Transverse colon (tissue), 4 donors: ENCODE measurements around the gene GSK3A. TPM values are rescaled to one million over a fixed set of nuclear protein-coding genes. Genes with fewer than 3 reads are reported as not detected.

Experiments
- DNase-seq: peaks from one replicate; pipeline ENCODE4 v3.0.0-alpha.2; 2019
- H3K27ac ChIP-seq, 4 donors: fragments of 200-600 bp; sonication (generic); 2 replicates each; pipeline ENCODE4 v1.5.1; 2016 to 2018; ENCODE audit warnings: inconsistent platforms in 4 of 4
- H3K27me3 ChIP-seq: fragments of 200-600 bp; sonication (generic); 2 replicates; pipeline ENCODE4 v1.5.1; 2017; ENCODE audit warnings: inconsistent platforms
- H3K36me3 ChIP-seq, 4 donors: fragments of 200-600 bp; sonication (generic); 2 replicates each; pipeline ENCODE4 v1.5.1; 2017 to 2019; ENCODE audit warnings: inconsistent platforms in 4 of 4
- H3K4me1 ChIP-seq, 4 donors: fragments of 200-600 bp; sonication (generic); 2 replicates each; pipeline ENCODE4 v1.5.1; 2017 to 2020; ENCODE audit warnings: inconsistent platforms in 4 of 4
- H3K4me3 ChIP-seq, 4 donors: fragments of 200-600 bp; sonication (generic); 1 replicate in 1 of 4; 2 replicates in 3 of 4; pipeline versions ENCODE4 v1.5.1 to v1.6.1; 2017 to 2019; ENCODE audit warnings: inconsistent platforms in 4 of 4
- H3K9me3 ChIP-seq, 2 donors: fragments of 200-600 bp; sonication (generic); 2 replicates each; pipeline ENCODE4 v1.5.1; 2017 to 2019; ENCODE audit warnings: inconsistent platforms in 2 of 2
- CTCF ChIP-seq, 5 experiments: fragments of 200-600 bp in 3 of 5; fragments of 450-650 bp in 2 of 5; sonication (generic) in 3 of 5; IDR thresholded peaks; 1 replicate in 2 of 5; 2 replicates in 3 of 5; pipeline ENCODE4 v1.5.1; 2016 to 2017; ENCODE audit warnings: antibody characterized with exemption in 5 of 5, inconsistent platforms in 3 of 5, mild to moderate bottlenecking in 2 of 5, moderate library complexity in 1 of 5
- EP300 ChIP-seq: sonication (generic); formaldehyde crosslinking; IDR thresholded peaks from one replicate; pipeline ENCODE4 v1.6.1; 2017; ENCODE audit warnings: antibody characterized with exemption, low read depth
- POLR2A ChIP-seq: fragments of 450-650 bp; IDR thresholded peaks from one replicate; pipeline ENCODE4 v1.6.1; 2016; ENCODE audit warnings: antibody characterized with exemption, mild to moderate bottlenecking, moderate library complexity
- POLR2AphosphoS5 ChIP-seq, 3 donors: sonication (generic); formaldehyde crosslinking; IDR thresholded peaks; one replicate each; pipeline ENCODE4 v1.6.1; 2016; ENCODE audit warnings: antibody characterized with exemption in 3 of 3
- WGBS, 2 donors: methylation state at CpG; one replicate each; pipeline ENCODE4 v1.1.5; 2018; ENCODE audit warnings: low coverage in 1 of 2; 5-methylcytosine and 5-hydroxymethylcytosine counted together
- in situ Hi-C, 4 donors: fragments of 200-750 bp; cut with MboI; loops; one replicate each; pipeline versions ENCODE4 v1.15.0 to v1.15.1; 2017; ENCODE audit warnings: low sequenced_read_pairs in 3 of 4, low pct_ligation_motif_present in 1 of 4, low pct_unique_long_range_greater_than_20kb in 1 of 4
- intact Hi-C: fragments of 100-400 bp; cut with DNase I; formaldehyde crosslinking; loops from one replicate; pipeline ENCODE4 v1.15.1; 2023; ENCODE audit warnings: low total_unique reads
- total RNA-seq, 4 donors: library from RNA; depleted of rRNA; stranded (reverse); fragments of >200 nt; gene quantifications; one replicate each; pipeline ENCODE4 v1.1.0, GENCODE V29; 2016

The GSK3A gene
- total RNA-seq, 4 donors from 2014 or later: 10.7 to 46.4 (median 31.0) TPM

DNA sequence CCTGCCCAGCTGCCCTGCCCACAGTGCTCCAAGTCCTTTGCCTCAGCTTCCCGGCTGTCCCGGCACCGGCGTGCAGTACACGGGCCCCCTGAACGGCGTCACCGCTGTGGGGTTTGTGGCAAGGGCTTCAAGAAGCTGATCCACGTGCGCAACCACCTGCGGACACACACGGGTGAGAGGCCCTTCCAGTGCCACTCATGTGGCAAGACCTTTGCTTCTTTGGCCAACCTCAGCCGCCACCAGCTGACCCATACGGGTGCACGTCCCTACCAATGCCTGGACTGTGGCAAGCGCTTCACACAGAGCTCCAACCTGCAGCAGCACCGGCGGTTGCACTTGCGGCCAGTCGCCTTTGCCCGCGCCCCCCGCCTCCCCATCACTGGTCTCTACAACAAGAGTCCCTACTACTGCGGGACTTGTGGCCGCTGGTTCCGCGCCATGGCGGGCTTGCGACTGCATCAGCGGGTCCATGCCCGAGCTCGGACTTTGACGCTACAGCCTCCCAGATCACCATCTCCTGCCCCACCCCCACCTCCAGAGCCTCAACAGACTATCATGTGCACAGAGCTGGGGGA is 16.6 kb downstream of the GSK3A start:
- H3K36me3 ChIP-seq: peaks cover 0 to 32% (median 17%) of the 10 kb centered on the region in 4 donors
- 96% methylated on average over 31 of the region's 33 CpGs; no CpG with 5 or more reads in 1 of the 2 donors for WGBS, 2 donors
- no peaks in the 10 kb centered on the region for H3K27me3 ChIP-seq
- peaks cover 0 to 21% (median 12%) of the 10 kb centered on the region in 4 donors for H3K4me1 ChIP-seq
- no peak overlapping the region for H3K4me3 ChIP-seq
- TF ChIP-seq EP300 (no peak), CTCF (IDR thresholded peaks at IDR 0.05) (no peak), POLR2AphosphoS5 (IDR thresholded peaks at IDR 0.05) (no peak), POLR2A (no peak)
- in situ Hi-C loops (no loop called here), intact Hi-C loops (no loop called here)
- H3K9me3 ChIP-seq: no peaks in the 10 kb centered on the region
- DNase-seq: no peak
- no peak overlapping the region for H3K27ac ChIP-seq

- no peak overlapping the region for H3K27ac ChIP-seq
- DNase-seq: no peak
- in situ Hi-C loops (no loop called here), intact Hi-C loops (no loop called here)
- 93 to 95% methylated on average over 3 to 37 of the region's 37 CpGs for WGBS, 2 donors
- peaks cover 0 to 27% (median 15%) of the 10 kb centered on the region in 4 donors for H3K36me3 ChIP-seq
- H3K4me3 ChIP-seq: no peak overlapping the region
- H3K27me3 ChIP-seq: no peaks in the 10 kb centered on the region
- TF ChIP-seq EP300: no peak
- TF ChIP-seq POLR2AphosphoS5 (IDR thresholded peaks at IDR 0.05): no peak
- TF ChIP-seq POLR2A: no peak
- TF ChIP-seq CTCF (IDR thresholded peaks at IDR 0.05): no peak
- H3K9me3 ChIP-seq: no peaks in the 10 kb centered on the region
- peaks cover 0 to 23% (median 15%) of the 10 kb centered on the region in 4 donors for H3K4me1 ChIP-seq
Observed at GRCh38 chr19:42224940-42225717, 17.3 kb downstream of the GSK3A start.

DNA sequence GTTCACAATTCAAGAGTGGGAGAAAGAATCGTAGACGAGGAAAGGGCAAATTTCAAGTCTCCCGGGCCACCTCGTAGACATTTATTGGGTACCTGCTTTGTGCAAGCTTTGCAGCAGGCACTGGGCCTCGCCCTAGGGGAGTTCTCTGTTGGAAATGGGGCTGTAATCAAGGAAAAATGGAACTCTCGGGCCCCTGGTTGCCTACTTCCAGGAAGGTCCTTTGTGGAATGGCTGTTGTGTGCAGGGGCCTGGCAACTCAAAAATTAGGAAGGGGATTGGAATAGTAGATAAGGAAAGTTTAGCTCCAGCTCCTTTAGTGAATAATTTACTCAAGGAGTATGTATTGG is 21.7 kb downstream of the GSK3A start:
- WGBS, 2 donors: 0 to 1% methylated on average over 2 to 6 of the region's 6 CpGs
- H3K9me3 ChIP-seq: no peaks in the 10 kb centered on the region
- H3K4me1 ChIP-seq: peaks cover 13 to 48% (median 36%) of the 10 kb centered on the region in 4 donors
- intact Hi-C loops (no loop called here), in situ Hi-C loops (no loop called here)
- H3K4me3 ChIP-seq: peak overlapping the region; percentile 78 to 93 (median 86)
- TF ChIP-seq POLR2AphosphoS5 (IDR thresholded peaks at IDR 0.05) (no peak), POLR2A (no peak), CTCF (IDR thresholded peaks at IDR 0.05) (no peak), EP300 (no peak)
- peaks cover 0 to 12% (median 6%) of the 10 kb centered on the region in 4 donors for H3K36me3 ChIP-seq
- no peaks in the 10 kb centered on the region for H3K27me3 ChIP-seq
- DNase-seq: no peak
- peak overlapping the region; percentile 93 to 95 (median 94) for H3K27ac ChIP-seq

DNA sequence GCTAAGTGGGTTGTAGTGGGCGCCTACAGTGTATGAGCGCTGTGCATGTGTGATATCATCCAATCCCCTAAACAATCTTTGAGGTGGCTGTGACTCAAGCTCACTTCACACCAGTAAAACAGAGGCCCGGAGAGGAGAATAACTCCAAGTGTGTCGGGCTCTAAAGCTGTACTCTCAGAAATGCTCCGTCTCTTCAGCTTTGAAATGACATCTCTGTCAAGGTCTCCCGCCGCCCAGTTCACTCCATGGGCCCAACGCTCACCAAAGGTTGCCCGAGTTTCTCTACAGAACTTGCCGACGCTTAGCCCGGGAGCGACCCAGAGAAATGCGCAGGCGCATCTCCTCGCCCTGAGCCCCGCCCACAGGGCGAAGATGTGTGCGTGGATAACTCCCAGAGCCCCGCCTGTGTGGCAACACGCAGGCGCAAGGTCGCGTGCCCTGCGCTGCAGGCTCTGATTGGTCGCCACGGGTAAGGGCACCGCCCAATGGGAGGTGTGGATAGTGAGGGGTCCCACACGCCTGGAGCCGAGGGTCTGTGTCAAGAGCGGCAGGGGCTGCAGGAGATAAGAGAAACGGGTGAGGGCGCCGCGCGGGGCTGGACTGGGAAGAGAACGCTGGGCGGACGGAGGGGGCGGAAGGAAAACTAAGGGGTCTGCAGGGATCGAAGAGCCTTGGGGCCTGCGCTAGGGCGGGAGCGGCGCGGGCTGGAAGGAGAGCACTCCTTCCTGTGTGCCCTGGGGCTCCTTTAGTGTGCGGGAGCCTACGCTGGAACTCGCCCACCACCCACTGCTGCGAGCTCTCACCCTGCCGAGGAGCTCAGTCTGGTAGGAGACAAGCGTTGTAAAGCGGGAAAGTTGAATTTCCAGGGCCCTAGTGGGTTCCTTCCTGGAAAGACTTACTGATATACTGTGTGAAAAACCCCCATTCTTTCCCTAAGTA is 22.3 kb downstream of the GSK3A start, which contains the start of gene ZNF526:
ZNF526 (plus strand) TSS at position 501 of the 939 bp plus-strand sequence. CDS start 4,092 bp downstream, outside the sequence.
- H3K4me1 ChIP-seq: peaks cover 13 to 55% (median 41%) of the 10 kb centered on the region in 4 donors
- no peaks in the 10 kb centered on the region for H3K9me3 ChIP-seq
- intact Hi-C loops (no loop called here), in situ Hi-C loops (no loop called here)
- H3K27me3 ChIP-seq: no peaks in the 10 kb centered on the region
- peak; percentile 98 for DNase-seq
- peak within 1 kb of the TSS; percentile 93 to 95 (median 94) for H3K27ac ChIP-seq
- peaks cover 0 to 8% (median 3%) of the 10 kb centered on the region in 4 donors for H3K36me3 ChIP-seq
- WGBS, 2 donors: 0 to 5% methylated on average over 7 to 53 of the region's 53 CpGs
- H3K4me3 ChIP-seq: peak within 1 kb of the TSS; percentile 78 to 93 (median 86)
- TF ChIP-seq POLR2A (peak; percentile 71), EP300 (no peak), POLR2AphosphoS5 (IDR thresholded peaks at IDR 0.05) (peak; percentile 78 to 88 (median 88))
